GM12878 (cell line): ENCODE data around the gene SEBOX. TPM values are rescaled to one million over a fixed set of nuclear protein-coding genes. Genes with fewer than 3 reads are reported as not detected.
A peak's percentile ranks its signal among the peaks of the same experiment; 100 is the strongest.

ENCODE experiments used
- CHD4 ChIP-seq: fragments of 200-600 bp; sonication (generic); IDR thresholded peaks from 2 replicates; pipeline ENCODE4 v1.6.1; 2016; ENCODE audit warnings: mild to moderate bottlenecking
- IRF4 ChIP-seq: IDR thresholded peaks from 2 replicates; pipeline ENCODE4 v1.6.1; 2011; ENCODE audit warnings: low read depth, low read length
- MLLT1 ChIP-seq: fragments of 450-650 bp; IDR thresholded peaks from 2 replicates; pipeline ENCODE4 v1.6.1; 2016; ENCODE audit warnings: mild to moderate bottlenecking
- NFYB ChIP-seq: IDR thresholded peaks from 2 replicates; pipeline ENCODE4 v1.6.1; 2011; ENCODE audit warnings: low read depth, mild to moderate bottlenecking, low read length, improper control_type of control experiment, moderate library complexity; ENCODE audit not compliant: insufficient read depth
- ZNF687 ChIP-seq: fragments of 450-650 bp; IDR thresholded peaks from 2 replicates; pipeline ENCODE4 v1.6.1; 2017; ENCODE audit warnings: mild to moderate bottlenecking, moderate library complexity
- polyA plus RNA-seq, 11 experiments: library from polyadenylated mRNA; depleted of rRNA in 4 of 11; unstranded in 6 of 11; stranded (reverse) in 5 of 11; fragments of >200 nt; fragmentation: Nextera tagmentation in 4 of 11; fragmentation: Illumina TruSeq in 1 of 11; extraction: Ambion mirVana in 4 of 11; extraction: Trizol in 1 of 11; gene quantifications; 1 replicate in 1 of 11; 2 replicates in 10 of 11; pipeline versions ENCODE4 v1.2.1 to v1.2.3, GENCODE V29; 2011 to 2016; ENCODE audit warnings: inconsistent platforms in 2 of 11, missing spikeins in 2 of 11, low read depth in 1 of 11
- total RNA-seq, 4 experiments: library from RNA; depleted of rRNA in 3 of 4; stranded (reverse); fragments of >200 nt in 3 of 4; fragmentation: Illumina TruSeq in 1 of 4; extraction: Trizol in 1 of 4; gene quantifications; 2 replicates each; pipeline versions ENCODE4 v1.2.1 to v1.2.3, GENCODE V29; 2013 to 2021
- TF ChIP-seq, protein P1 (sequence below): fragments of 450-650 bp; IDR thresholded peaks from 2 replicates; pipeline ENCODE4 v1.6.1; 2017; ENCODE audit warnings: low read depth, mild to moderate bottlenecking, moderate library complexity

SEBOX gene
- total and polyA plus RNA-seq, 10 of the 15 experiments (the other 5 are each of a cell fraction or from before 2014, with no cell fraction given), result not detected

GRCh38 chr17:28318759-28319597 lies 46.0 kb downstream of the SEBOX start, which contains the start of gene TMEM97 (continued):
- TF ChIP-seq MLLT1 (peak; percentile 71; the same call in 1 of the 2 replicates), IRF4 (no peak), ZNF687 (peak; percentile 15; the same call in 1 of the 2 replicates), NFYB (peak; percentile 98), CHD4 (no peak)
- TF ChIP-seq, protein P1, sequence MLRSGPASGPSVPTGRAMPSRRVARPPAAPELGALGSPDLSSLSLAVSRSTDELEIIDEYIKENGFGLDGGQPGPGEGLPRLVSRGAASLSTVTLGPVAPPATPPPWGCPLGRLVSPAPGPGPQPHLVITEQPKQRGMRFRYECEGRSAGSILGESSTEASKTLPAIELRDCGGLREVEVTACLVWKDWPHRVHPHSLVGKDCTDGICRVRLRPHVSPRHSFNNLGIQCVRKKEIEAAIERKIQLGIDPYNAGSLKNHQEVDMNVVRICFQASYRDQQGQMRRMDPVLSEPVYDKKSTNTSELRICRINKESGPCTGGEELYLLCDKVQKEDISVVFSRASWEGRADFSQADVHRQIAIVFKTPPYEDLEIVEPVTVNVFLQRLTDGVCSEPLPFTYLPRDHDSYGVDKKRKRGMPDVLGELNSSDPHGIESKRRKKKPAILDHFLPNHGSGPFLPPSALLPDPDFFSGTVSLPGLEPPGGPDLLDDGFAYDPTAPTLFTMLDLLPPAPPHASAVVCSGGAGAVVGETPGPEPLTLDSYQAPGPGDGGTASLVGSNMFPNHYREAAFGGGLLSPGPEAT, result peak; percentile 62
